Non-pigmented ciliary epithelial cell (primary cell): ENCODE results near the gene FOXN3.
"Not testable (repeated sequence)": the region's sequence is repeated elsewhere in the genome, so short reads cannot be mapped to it uniquely, and the experiment has no call there.

Experiments
- DNase-seq: peaks from one replicate; pipeline ENCODE4 v3.0.0-alpha.2; 2010; ENCODE audit warnings: low read depth

FOXN3 gene

DNA sequence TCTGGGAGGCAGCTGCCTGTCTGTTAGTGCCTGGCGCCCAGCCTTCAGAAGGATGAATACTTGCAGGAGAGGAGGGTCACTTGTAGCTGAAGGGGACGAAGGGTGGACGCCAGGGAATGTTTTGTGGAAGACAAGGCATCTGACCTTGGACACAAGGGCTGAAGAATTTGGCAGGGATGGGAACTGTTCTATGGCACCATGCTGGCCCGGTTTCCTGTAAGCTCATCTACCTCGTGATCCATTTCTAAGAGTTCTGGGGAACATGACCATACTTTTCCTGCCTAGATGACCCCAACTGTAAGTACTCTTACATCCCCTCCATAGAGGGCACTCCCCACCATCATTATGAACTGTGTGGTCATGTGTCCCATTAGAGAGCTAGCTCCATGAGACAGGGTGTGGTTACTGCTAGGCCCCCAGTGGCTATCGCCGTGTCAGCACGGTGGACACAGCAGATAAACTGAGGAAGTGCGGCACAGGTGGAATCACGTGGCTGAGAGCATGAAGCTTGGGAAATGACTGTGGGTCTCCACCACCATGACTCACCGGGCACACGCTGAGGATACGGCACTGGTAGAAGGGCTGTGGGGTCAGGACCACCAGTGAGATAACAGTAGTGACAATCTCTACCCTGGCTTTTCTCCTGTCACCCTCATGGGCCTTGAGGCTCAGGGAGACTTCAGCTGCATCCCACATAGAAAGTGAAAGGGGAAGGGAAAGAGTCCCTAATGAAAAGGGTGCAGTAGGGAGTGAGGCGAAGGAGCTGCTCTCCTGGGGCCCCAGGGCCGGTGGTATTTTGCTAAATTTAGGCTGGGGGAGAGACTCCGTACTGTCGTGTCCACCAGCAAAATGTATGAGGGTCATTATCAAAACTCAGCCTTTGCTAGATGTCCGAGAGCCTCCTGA, 252.6 kb downstream of the FOXN3 start:
- no peak for DNase-seq

DNA sequence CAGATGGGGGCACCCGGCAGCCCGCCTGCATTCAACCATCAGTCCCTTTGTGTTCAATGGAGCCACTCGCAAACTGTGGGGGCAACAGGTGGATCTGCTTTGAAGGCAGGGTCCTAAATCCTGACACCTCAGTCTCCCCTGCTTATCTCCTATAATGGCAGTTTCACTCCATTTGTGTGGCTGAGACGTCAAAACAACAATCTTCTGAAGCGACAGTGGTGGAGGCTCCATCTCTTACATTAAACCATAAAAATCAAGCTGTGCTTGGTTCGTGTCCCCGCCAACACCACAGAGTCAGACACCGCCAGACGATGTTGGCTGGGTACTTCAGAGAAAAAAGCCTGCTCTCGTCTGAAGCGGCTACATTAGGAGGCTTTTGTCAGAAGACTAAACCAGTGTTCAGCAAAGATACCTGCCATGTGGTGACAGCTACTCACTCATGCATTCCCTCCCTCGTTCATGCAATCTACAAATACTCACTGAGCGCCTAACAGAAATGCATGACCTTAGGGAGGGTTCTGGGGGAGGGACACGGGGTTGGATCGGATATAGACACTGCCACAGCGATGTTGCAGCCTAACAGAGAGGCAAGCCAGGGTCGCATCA, 253.9 kb downstream of the FOXN3 start:
- no peak for DNase-seq

DNA sequence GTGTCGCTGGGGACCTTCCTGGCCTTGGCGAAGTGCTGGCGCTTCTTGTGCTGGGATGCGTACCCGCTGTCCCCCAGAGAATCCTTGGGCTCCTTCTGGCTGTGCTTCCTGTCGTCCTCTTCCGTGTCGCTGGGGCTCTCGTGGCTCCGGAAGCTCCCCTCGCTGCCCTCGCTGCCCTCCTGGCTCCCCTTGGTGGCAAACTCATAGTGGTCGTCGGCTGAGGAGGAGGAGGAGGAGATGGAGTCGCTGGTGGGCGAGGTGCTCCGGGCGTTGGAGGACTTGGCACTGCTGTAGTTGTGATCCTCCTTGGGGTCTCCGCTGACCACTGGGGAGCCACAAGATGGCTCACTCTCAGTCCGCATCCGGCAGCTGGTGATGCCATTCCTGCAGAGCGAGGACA, 254.4 kb downstream of the FOXN3 start:
- no peak for DNase-seq

DNA sequence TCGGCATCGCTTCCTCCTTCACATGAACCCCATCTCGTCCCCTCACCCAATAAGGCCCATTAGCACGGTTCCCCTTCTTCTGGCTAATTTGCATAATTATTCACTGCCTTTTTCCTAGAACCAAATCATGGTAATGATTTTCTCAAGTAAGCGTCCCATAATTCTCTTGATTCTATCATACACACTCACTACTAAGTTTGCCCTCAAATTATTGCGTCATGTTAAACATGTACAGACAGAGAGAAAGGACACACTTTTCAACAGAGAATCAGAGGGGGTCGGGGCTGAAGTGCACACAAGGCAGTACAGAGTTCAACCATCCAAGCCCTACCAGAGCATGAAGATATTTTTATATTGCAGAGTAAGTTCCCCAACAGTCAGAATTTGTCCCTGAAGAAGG, 256.6 kb downstream of the FOXN3 start:
- no peak for DNase-seq

DNA sequence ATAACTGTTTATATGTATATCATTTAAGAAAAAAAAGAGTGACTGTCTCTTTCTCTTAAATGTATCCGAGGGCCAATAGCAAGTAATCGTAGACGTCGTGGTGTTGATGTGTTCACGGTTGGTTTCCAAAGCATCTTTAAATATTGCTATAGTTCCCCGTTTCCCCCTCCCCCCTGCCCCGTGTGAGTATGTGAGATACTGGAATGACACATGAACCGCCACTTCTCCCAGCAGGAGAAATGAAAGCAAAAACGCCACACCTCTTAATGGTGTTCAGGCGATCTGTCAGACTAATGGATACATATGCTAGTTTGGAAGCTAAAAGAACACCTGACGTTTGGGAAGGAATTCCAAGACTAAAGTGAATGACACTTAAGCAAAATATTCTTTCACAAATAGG, 258.3 kb downstream of the FOXN3 start:
- DNase-seq: no peak

DNA sequence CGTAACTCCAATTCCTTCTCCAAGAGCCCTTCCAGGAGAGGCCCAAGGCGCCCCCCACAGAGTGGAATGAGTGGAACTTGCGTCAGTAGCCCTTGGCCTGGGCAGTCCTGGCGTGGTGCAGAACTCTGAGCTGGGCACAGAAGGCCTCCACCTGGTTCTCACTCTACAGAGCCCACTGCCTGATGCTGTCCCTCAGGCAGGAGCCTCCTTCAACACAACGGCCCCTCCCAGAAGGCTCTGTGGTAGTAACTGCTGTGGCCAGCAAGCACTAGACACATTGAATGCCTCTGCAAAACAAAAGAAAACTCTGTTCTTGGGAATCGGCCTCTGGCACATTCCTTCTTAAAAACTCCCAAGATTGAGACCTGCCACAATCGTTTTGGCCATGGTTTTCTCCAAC, 258.9 kb downstream of the FOXN3 start:
- DNase-seq: not testable (repeated sequence)

DNA sequence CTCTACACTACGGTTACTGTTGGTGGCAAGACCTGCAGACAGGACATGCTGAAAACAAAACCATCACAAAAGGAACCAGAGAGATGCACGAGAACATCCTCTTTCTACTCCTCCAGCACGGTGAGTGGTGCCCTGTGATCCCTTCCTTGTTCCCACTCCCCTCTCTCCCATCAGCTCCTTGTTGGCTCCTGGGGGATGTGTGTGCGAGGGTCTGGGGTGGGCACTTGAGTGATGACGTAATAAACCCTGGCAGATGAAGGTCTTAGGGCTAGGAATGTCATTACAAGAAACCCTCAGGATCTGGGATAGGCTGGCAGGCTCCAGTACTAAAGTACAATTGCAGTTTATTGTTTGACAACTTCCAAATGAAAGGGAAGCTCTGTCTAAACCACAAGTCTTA, 261.5 kb downstream of the FOXN3 start:
- no peak for DNase-seq

DNA sequence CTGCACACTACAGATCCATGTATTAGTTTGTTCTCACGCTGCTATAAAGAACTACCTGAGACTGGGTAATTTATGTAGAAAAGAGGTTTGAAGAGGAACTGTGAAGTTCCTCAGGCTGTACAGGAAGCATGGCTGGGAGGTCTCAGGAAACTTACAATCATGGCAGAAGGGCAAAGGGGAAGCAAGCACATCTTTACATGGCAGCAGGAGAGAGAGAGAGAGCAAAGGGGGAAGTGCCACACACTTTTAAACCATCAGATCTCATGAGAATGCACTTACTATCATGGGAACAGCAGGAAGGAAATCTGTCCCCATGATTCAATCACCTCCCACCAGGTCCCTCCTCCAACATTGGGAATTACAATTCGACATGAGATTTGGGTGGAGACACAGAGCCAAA, 265.3 kb downstream of the FOXN3 start:
- not testable (repeated sequence) for DNase-seq

DNA sequence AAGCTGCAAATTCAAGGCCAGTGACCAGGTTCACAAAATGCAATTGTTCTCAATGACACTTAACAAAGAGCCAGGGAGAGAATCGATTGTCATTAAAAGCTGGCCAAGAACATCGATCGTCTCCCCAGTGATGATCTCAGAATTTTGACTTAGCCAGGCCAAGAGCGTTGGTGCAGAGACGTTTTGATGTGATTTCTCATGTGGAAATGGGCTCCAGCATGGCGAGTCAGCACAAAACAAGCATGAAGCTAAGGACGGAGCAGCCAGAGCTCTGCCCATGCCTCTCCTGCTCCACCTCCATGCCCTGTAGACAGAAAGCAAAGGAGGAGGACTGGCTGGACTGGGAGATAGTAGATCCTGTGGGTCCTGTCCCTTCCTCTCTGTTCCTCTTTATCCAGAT, 270.8 kb downstream of the FOXN3 start:
- no peak for DNase-seq

DNA sequence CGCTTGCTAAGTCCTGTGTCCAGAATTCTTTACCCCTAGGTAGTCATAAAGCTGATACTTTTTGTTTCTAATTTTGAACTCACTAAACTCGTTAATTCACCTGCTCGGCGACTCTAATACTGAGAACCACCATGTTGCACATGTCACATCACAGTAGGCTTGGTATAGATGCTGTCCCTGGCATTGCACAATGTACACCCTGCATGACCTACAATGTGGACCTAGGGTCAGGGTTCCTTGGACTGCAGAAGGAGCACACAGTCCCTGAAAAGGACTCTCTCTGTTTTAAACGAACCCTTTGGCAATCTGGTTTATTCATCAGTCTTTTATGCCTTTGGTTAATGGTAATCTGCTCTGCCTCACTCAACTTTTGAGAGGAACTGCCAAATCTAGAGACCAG, 272.4 kb downstream of the FOXN3 start:
- DNase-seq: no peak

DNA sequence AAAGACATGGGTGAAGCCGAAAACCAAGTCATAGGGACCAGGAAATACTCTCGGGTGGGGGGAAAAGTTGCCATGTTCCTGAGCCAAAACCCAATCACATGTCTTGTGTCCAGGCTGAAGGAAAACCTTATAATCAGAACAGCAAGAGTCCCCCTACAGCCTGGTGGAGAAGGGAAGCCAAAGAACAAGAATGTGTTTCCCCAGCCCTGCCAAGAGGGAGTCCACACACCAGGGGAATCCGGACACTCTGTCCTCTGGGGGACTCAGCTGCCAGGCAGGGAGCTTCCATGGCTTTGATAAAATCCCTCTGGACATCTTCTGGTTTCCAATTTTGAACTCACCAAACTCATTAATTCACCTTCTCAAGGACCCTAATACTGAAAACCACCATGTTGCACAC, 273.0 kb downstream of the FOXN3 start:
- DNase-seq: no peak

DNA sequence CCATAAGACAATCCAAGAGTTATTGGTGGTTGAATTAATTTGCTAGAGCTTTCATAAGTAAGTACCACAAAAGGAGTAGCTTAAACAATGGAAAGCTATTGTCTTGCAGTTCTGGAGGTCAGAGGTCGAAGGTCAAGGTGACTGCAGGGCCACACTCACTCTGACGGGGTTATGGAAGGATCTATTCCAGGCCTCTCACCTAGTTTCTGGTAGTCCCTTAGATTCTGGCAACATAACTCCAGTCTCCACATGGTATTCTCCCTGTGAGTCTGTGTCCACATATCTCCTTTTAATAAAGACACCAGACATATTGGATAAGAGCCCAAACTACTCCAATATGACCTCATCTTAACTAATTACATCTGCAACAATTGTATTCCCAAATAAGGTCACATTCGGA, 273.4 kb downstream of the FOXN3 start:
- no peak for DNase-seq

DNA sequence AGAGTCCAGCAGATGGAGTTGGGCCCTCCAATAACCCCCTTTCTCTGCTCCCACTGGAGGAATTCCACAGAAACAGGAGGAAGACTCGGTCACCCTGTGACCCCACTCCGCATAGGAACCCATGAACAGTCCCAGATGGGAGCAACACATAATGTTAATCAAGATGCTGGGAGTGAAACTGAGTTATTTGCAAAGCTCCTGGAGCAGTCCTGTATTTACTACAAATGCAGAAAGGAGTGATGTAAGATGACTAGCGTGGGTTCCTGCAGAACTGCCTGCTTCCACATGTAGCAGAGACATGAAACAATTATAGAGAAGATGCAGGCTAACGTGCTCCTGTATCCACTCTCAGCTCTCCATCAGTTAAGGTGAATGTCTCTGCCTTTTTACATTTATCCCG, 274.7 kb downstream of the FOXN3 start:
- no peak for DNase-seq

DNA sequence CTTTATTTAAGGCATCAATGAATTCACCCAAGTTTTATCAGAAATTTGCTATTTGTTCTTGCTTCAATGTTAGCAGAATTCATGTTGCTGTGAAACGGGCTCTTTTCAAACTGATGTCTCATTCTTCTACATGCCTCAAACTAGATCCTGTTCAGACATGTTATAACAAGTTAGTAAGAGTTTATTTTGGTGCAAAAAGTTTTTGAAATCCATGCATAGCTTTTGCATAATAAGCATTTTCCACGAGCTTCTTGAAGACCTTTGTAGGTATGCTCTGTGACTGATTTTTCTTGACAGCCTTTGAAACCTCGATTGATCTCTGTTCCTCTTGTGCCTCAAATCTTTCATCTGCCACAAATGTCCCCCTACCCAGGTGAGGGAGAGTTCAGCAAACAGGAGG, 275.2 kb downstream of the FOXN3 start:
- DNase-seq: no peak

DNA sequence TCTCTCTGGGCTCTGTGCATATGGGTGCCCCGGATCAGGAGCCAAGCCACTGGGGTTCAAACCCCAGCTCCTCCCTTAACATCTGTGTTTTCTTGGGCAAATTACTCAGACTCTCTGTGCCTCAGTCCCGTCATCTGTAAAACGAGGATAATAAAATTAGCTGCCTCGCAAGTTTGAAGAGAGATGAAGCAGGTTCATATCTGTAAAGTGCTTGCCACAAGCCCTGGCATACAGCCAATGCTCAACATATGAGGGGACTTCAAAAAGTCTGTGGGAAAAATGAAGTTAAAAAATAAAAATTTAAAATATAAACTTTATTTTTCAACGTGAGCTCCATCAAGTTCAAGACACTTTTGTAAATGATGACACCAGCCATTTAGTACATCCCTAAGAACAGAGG, 276.7 kb downstream of the FOXN3 start:
- no peak for DNase-seq

DNA sequence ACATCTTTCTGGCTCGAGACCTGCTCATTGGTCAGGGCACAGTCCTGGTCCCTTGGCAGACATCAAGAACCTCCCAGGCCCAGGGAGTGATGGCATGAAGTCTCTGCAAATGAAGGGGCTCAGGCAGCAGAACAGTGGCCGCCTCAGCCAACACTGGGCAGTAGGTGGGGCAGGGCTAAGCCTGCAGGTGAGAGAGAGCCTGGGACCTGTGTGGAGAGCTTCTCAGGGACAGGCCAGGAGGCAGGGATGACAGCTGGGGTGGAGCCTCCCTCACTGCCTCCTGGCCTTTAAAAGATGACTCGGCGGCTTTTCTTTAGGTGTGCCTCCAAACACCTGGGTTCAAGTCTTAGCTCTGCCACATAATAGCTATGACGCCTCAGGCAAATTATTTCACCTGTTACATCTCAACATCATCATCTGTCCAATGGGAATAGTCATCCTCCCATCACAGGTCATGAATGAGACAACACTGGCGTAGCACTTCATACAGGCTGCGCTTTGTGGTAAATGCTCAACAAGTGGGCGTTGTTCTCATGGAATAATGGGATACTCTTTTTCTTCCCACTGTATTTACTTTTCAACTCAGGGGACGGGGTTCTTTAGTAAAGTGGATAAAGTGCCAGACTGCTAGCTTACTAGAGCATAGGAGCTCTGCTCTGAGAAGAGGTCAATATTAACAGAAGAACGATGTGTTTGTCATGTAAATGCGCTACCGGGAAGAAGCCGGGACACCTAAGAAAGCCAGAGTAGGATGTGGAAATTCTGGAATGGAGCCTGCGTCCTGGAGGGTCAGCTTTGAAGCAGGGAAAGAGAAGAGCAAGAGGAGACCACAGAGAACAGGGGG, 277.4 kb downstream of the FOXN3 start:
- DNase-seq: no peak

DNA sequence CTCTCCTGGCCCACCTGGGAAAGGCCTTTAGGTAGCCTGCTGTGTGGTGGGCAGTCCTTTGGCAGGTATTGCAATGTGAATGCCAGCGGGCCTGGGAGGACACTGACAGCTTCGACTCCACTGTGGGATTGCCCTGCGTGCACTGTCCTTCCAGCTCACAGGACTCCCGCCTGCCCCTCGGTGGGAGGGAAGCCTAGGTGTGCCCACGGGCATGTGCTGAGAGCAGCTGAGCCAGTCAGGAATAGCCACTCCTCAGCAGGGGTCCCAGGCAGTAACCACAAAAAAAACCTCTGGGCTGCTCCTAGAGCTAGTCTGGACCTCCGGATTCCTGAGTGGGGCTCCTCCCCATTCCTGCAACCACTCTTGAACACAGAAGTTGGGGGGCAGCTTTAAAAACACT, 278.2 kb downstream of the FOXN3 start:
- DNase-seq: no peak

DNA sequence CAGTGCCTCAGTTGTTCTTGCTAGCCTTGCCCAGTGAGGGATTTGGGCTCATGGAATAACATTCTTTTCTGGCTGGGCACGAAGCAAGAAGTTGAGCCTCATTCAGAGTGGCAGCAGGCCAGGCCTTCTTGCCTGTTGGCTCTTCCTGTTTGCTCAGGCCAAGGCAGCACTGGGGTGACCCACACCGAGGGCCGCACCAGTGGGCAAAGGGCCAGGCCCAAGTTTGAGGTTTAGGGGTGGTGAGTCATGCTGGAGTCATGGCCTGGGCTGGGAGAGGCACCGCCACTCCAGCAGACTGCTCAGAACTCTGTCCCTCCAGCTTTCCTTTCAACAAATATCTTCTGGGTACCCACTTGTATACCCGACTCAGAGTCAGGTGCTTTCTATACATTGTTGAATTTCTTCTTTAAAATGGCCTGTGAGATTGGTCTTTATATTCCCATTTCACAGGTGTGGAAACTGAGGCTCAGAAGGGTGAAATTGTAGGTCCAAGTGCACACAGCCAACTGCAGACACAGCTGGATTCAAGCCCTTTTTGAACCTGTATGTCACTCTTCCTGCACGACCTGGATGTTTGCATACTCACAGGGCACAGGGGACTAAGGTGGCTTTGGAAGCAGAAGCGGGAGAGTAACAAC, 279.4 kb downstream of the FOXN3 start:
- DNase-seq: peak; percentile 55

DNA sequence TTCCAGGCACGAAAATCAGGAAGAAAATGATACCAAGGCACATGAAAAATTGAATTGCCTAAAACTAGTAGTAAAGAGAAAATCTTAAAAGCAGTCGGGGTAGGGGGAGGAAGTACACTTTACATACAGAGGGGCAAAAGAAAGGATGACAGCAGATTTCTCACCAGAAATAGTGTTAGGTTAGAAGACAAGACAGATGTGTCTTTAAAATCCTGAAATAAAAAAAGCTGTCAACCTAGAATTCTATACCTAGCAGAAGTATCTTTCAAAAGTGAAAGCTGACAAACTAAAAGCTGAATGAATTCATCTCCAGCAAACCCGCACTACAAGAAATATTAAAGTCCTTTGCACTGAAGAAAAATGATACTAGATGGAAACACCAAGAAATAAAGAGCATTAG, 280.4 kb downstream of the FOXN3 start:
- DNase-seq: no peak

DNA sequence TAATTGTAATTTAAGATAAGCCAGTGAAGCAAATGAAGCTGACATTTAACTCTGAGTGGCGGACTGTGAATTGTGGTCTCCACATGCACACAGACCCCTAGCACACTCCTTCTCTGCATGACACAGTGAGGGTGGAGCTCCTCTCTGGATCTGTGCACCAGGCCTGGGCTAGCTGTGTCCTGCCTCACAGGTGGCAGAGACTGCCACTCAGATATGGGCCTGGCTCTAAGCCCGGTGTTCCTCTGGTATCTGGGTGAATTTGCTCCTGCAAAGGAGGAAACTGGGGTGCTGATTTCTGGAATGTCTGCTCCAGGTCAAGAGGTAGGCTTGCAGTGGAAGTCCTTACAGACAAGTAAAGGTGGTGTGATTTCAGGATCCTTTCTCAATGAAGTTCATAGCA, 282.4 kb downstream of the FOXN3 start:
- no peak for DNase-seq

DNA sequence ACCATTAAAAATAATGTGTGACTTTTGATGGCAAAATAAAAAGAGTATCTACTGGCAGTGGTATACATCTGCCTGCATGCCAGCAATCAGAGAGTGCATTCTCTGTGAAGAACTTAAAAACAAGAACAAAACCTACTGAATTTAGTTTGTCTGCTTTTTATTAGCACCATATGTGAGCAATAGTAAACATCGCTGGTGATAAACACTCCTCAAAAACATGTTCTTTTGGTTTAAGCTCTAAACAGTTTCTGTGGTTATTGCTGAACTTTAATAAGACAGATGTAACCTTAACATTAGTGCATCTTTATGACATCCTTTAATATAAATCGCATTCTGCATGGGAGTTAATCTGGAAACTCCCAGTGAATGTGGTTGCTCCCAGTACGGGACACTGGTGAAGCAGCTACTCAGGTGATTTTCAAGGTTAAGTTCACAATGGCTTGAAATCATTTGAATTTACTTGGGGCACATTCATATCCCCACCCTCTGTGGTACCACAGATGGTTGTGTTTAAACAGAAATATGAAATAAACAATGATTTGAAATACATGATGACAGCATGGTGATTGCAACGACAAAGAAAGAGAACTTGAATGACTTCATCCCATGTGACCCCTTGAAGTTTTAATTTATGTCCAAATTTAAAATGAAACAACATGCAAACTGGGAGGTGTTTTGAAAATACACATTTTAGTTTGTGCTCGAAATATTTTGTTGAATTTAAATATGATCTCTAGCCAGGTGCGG, 285.9 kb downstream of the FOXN3 start:
- no peak for DNase-seq

DNA sequence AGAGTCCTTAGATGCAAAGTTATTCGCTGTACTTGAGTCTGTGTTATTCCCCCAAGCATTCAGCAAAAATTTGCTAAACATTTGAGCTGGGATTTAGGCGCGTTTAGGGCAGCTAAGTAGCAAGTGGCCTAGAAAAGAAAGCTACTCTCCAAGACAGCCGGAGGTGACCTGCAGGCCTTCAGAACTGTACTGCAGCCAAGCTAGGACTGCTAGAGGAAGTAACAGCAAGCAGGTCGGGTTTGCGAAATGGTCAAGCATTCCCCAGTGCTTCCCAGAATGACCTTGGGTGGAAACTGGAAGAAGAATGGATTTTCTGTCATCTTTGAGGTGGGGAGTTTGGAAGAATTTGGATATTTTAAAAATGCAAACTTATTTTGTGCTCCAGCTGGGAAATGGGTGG, 287.5 kb downstream of the FOXN3 start:
- DNase-seq: no peak
